H9 (cell line): ENCODE measurements around the gene ING2. TPM values are rescaled to one million over a fixed set of nuclear protein-coding genes. Genes with fewer than 3 reads are reported as not detected.
A peak's percentile ranks its signal among the peaks of the same experiment; 100 is the strongest.

ENCODE experiments used
- DNase-seq: peaks from one replicate; pipeline ENCODE4 v3.0.0-alpha.2; 2017
- H2AFZ ChIP-seq: one replicate; pipeline ENCODE4 v1.6.1; 2013; ENCODE audit warnings: mild to moderate bottlenecking, low read length, control low read depth, moderate library complexity
- H2AK5ac ChIP-seq: 2 replicates; pipeline ENCODE4 v1.6.1; 2013; ENCODE audit warnings: low read length, control low read depth, mixed read lengths; ENCODE audit not compliant: insufficient read length
- H2BK120ac ChIP-seq: one replicate; pipeline ENCODE4 v1.6.1; 2013; ENCODE audit warnings: low read depth, mild to moderate bottlenecking, low read length, control low read depth, inconsistent platforms; ENCODE audit not compliant: poor library complexity, severe bottlenecking
- H2BK12ac ChIP-seq: 2 replicates; pipeline ENCODE4 v1.6.1; 2013; ENCODE audit warnings: low read length, control low read depth, mixed read lengths, low read depth; ENCODE audit not compliant: insufficient read length
- H2BK15ac ChIP-seq: 2 replicates; pipeline ENCODE4 v1.6.1; 2013; ENCODE audit warnings: low read depth, low read length, control low read depth
- H2BK20ac ChIP-seq: one replicate; pipeline ENCODE4 v1.6.1; 2013; ENCODE audit warnings: low read depth, mild to moderate bottlenecking, low read length, control low read depth, inconsistent platforms; ENCODE audit not compliant: poor library complexity, severe bottlenecking
- H2BK5ac ChIP-seq: 2 replicates; pipeline ENCODE4 v1.6.1; 2013; ENCODE audit warnings: low read length, control low read depth, mixed read lengths; ENCODE audit not compliant: insufficient read length
- H3K14ac ChIP-seq: 2 replicates; pipeline ENCODE4 v1.6.1; 2013; ENCODE audit warnings: low read length, control low read depth; ENCODE audit not compliant: insufficient read depth
- H3K18ac ChIP-seq: 2 replicates; pipeline ENCODE4 v1.6.1; 2013; ENCODE audit warnings: low read depth, mild to moderate bottlenecking, mixed read lengths, low read length, control low read depth; ENCODE audit not compliant: insufficient read length
- H3K23ac ChIP-seq: 2 replicates; pipeline ENCODE4 v1.6.1; 2013; ENCODE audit warnings: low read length, control low read depth, mixed read lengths, low read depth; ENCODE audit not compliant: insufficient read length
- H3K23me2 ChIP-seq: 2 replicates; pipeline ENCODE4 v1.6.1; 2013; ENCODE audit warnings: low read depth, mild to moderate bottlenecking, mixed read lengths, low read length, control low read depth; ENCODE audit not compliant: insufficient read length, poor library complexity, severe bottlenecking
- H3K27ac ChIP-seq: 2 replicates; pipeline ENCODE4 v1.5.1; 2013; ENCODE audit warnings: low read length, control low read depth, mixed read lengths, low read depth; ENCODE audit not compliant: insufficient read length
- H3K27me3 ChIP-seq: 2 replicates; pipeline ENCODE4 v1.6.1; 2013; ENCODE audit warnings: low read length, control low read depth, inconsistent platforms; ENCODE audit not compliant: insufficient read depth
- H3K4ac ChIP-seq: 2 replicates; pipeline ENCODE4 v1.6.1; 2013; ENCODE audit warnings: low read depth, mild to moderate bottlenecking, control low read depth, inconsistent platforms, low read length, moderate library complexity
- H3K4me1 ChIP-seq: 2 replicates; pipeline ENCODE4 v1.6.1; 2013; ENCODE audit warnings: low read length, control low read depth, inconsistent platforms; ENCODE audit not compliant: insufficient read depth
- H3K4me2 ChIP-seq: 2 replicates; pipeline ENCODE4 v1.6.1; 2013; ENCODE audit warnings: low read length, control low read depth, mixed read lengths; ENCODE audit not compliant: insufficient read length, insufficient read depth
- H3K56ac ChIP-seq: 2 replicates; pipeline ENCODE4 v1.6.1; 2013; ENCODE audit warnings: low read depth, mild to moderate bottlenecking, mixed read lengths, low read length, control low read depth; ENCODE audit not compliant: insufficient read length
- H3K79me1 ChIP-seq: 2 replicates; pipeline ENCODE4 v1.6.1; 2013; ENCODE audit warnings: low read depth, mild to moderate bottlenecking, moderate library complexity, low read length, control low read depth, inconsistent platforms; ENCODE audit not compliant: insufficient read depth, poor library complexity, severe bottlenecking
- H3K79me2 ChIP-seq: 2 replicates; pipeline ENCODE4 v1.6.1; 2013; ENCODE audit warnings: low read length, control low read depth, inconsistent platforms; ENCODE audit not compliant: insufficient read depth
- H3K9ac ChIP-seq: 2 replicates; pipeline ENCODE4 v1.6.1; 2013; ENCODE audit warnings: low read length, control low read depth, mixed read lengths; ENCODE audit not compliant: insufficient read length; ENCODE audit errors: extremely low read depth
- H3K9me3 ChIP-seq: one replicate; pipeline ENCODE4 v1.6.1; 2013; ENCODE audit warnings: low read depth, low read length, inconsistent platforms; ENCODE audit not compliant: control insufficient read depth
- H3T11ph ChIP-seq: one replicate; pipeline ENCODE4 v1.6.1; 2013; ENCODE audit warnings: mild to moderate bottlenecking, low read length, control low read depth, inconsistent platforms
- H4K20me1 ChIP-seq: one replicate; pipeline ENCODE4 v1.6.1; 2013; ENCODE audit not compliant: control insufficient read depth, insufficient read length, insufficient read depth
- H4K5ac ChIP-seq: 2 replicates; pipeline ENCODE4 v1.6.1; 2013; ENCODE audit warnings: low read depth, mild to moderate bottlenecking, mixed read lengths, low read length, control low read depth; ENCODE audit not compliant: insufficient read length
- H4K8ac ChIP-seq: replicated peaks from 2 replicates; pipeline ENCODE4 v1.6.1; 2013; ENCODE audit warnings: low read length, control low read depth, mixed read lengths, low read depth; ENCODE audit not compliant: insufficient read length
- H4K91ac ChIP-seq: 2 replicates; pipeline ENCODE4 v1.6.1; 2013; ENCODE audit warnings: low read depth, mild to moderate bottlenecking, moderate library complexity, mixed read lengths, low read length, control low read depth; ENCODE audit not compliant: insufficient read length
- H3K27ac Mint-ChIP-seq, 3 experiments: 2 replicates in 2 of 3; 3 replicates in 1 of 3; pipeline ENCODE4 v1.8.0; 2020 to 2021; ENCODE audit warnings: mixed read lengths in 3 of 3, mild to moderate bottlenecking in 1 of 3, moderate library complexity in 1 of 3
- H3K27me3 Mint-ChIP-seq: 2 replicates; pipeline ENCODE4 v1.8.0; 2021; ENCODE audit warnings: low read depth, mild to moderate bottlenecking, moderate library complexity, mixed read lengths
- H3K36me3 Mint-ChIP-seq, 3 experiments: 2 replicates in 2 of 3; 3 replicates in 1 of 3; pipeline ENCODE4 v1.8.0; 2020 to 2021; ENCODE audit warnings: low read depth in 3 of 3, mixed read lengths in 3 of 3; ENCODE audit not compliant: insufficient read depth in 1 of 3
- H3K4me1 Mint-ChIP-seq, 2 experiments: 2 replicates each; pipeline ENCODE4 v1.8.0; 2020; ENCODE audit warnings: mixed read lengths in 2 of 2
- H3K4me3 Mint-ChIP-seq, 2 experiments: 2 replicates in 1 of 2; 3 replicates in 1 of 2; pipeline ENCODE4 v1.8.0; 2020 to 2021; ENCODE audit warnings: mild to moderate bottlenecking in 2 of 2, mixed read lengths in 2 of 2, moderate library complexity in 1 of 2
- H3K9me3 Mint-ChIP-seq, 2 experiments: 2 replicates in 1 of 2; 3 replicates in 1 of 2; pipeline ENCODE4 v1.8.0; 2020; ENCODE audit warnings: mild to moderate bottlenecking in 2 of 2, mixed read lengths in 2 of 2, moderate library complexity in 1 of 2
- CTCF ChIP-seq: fragments of 200-600 bp; sonication (generic); conservative IDR thresholded peaks from 3 replicates; pipeline ENCODE4 v1.8.0; 2021; ENCODE audit warnings: antibody characterized with exemption, mild to moderate bottlenecking
- WGBS: extraction: QIAGEN DNeasy Blood & Tissue Kit; methylation state at CpG from one replicate; pipeline ENCODE4 v1.1.7; 2013; ENCODE audit warnings: missing lambda C conversion rate, low lambda C conversion rate, mixed read lengths; ENCODE audit not compliant: insufficient read length; ENCODE audit errors: extremely low coverage; 5-methylcytosine and 5-hydroxymethylcytosine counted together
- total RNA-seq: library from RNA; stranded (reverse); gene quantifications from 2 replicates; pipeline ENCODE4 v1.2.1, GENCODE V29; 2021

ING2 gene
- total RNA-seq, 1 experiment from 2014 or later = 18.6 TPM

GRCh38 chr4:183558873-183559272 lies 54.0 kb downstream of the ING2 start:
- H3K27me3 ChIP-seq = no peaks in the 10 kb centered on the region
- H4K8ac ChIP-seq = no peak overlapping the region
- H3K23ac ChIP-seq = no peak overlapping the region
- WGBS = no CpG with 5 or more reads among the region's 12 CpGs
- H4K20me1 ChIP-seq = no peaks in the 10 kb centered on the region
- H3K9ac ChIP-seq = no peak overlapping the region
- H3K27ac Mint-ChIP-seq = 0 out of 7 replicates have a peak overlapping the region, but pooled peaks of 1 of the 3 experiments have one; percentile 1
- no peak overlapping the region for H2AK5ac ChIP-seq
- H3K4me2 ChIP-seq = no peak overlapping the region
- no peak overlapping the region for H3K4me3 Mint-ChIP-seq
- no peak overlapping the region for H4K91ac ChIP-seq
- no peak for TF ChIP-seq CTCF
- no peak overlapping the region for H2BK20ac ChIP-seq
- no peak overlapping the region for H3K14ac ChIP-seq
- H3K18ac ChIP-seq = no peak overlapping the region
- H2BK120ac ChIP-seq = no peak overlapping the region
- DNase-seq = no peak
- H2BK15ac ChIP-seq = no peak overlapping the region
- H2BK5ac ChIP-seq = no peak overlapping the region
- H3K9me3 ChIP-seq = no peaks in the 10 kb centered on the region
- no peaks in the 10 kb centered on the region for H3K79me2 ChIP-seq
- no peak overlapping the region for H3K27ac ChIP-seq
- no peaks in the 10 kb centered on the region for H3K23me2 ChIP-seq
- H2AFZ ChIP-seq = no peak overlapping the region
- H3K27me3 Mint-ChIP-seq = no peaks in the 10 kb centered on the region
- H3K4me1 ChIP-seq = no peaks in the 10 kb centered on the region; the same call in 1 of the 2 replicates
- H3K36me3 Mint-ChIP-seq = no peaks in the 10 kb centered on the region; a peak in 1 of 7 replicates
- H3K9me3 Mint-ChIP-seq = no peaks in the 10 kb centered on the region
- no peak overlapping the region for H4K5ac ChIP-seq
- H3T11ph ChIP-seq = no peak overlapping the region
- H2BK12ac ChIP-seq = no peak overlapping the region
- H3K56ac ChIP-seq = no peak overlapping the region
- no peaks in the 10 kb centered on the region for H3K79me1 ChIP-seq
- peaks cover 10 to 13% of the 10 kb centered on the region in 2 experiments for H3K4me1 Mint-ChIP-seq
- H3K4ac ChIP-seq = no peak overlapping the region
